Thymus (tissue), 11 donors: ENCODE measurements around the gene RAP1GAP. TPM values are rescaled to one million over a fixed set of nuclear protein-coding genes. Genes with fewer than 3 reads are reported as not detected.
"Not testable (repeated sequence)": the region's sequence is repeated elsewhere in the genome, so short reads cannot be mapped to it uniquely, and the experiment has no call there.

Experiments
- DNase-seq, 9 donors: peaks; one replicate each; pipeline ENCODE4 v3.0.0-alpha.2; 2013; ENCODE audit warnings: low spot score in 9 of 9, low read depth in 6 of 9, missing footprints in 1 of 9
- H3K27ac ChIP-seq, 2 donors: one replicate each; pipeline ENCODE4 v1.5.1; 2013; ENCODE audit warnings: control low read depth in 1 of 2, low read depth in 1 of 2, low read length in 1 of 2, mild to moderate bottlenecking in 1 of 2, moderate library complexity in 1 of 2
- H3K27me3 ChIP-seq, 2 donors: one replicate each; pipeline ENCODE4 v1.5.1; 2013; ENCODE audit warnings: low read length in 1 of 2; ENCODE audit not compliant: control insufficient read depth in 2 of 2, insufficient read depth in 1 of 2
- H3K36me3 ChIP-seq, 2 donors: one replicate each; pipeline ENCODE4 v1.5.1; 2013; ENCODE audit warnings: low read length in 1 of 2, mild to moderate bottlenecking in 1 of 2, moderate library complexity in 1 of 2; ENCODE audit not compliant: control insufficient read depth in 2 of 2, insufficient read depth in 2 of 2
- H3K4me1 ChIP-seq, 2 donors: one replicate each; pipeline ENCODE4 v1.5.1; 2013; ENCODE audit warnings: low read length in 2 of 2; ENCODE audit not compliant: control insufficient read depth in 2 of 2, insufficient read depth in 2 of 2
- H3K4me3 ChIP-seq, 2 donors: one replicate each; pipeline ENCODE4 v1.5.1; 2013; ENCODE audit warnings: low read length in 2 of 2, control low read depth in 1 of 2, mild to moderate bottlenecking in 1 of 2
- H3K9me3 ChIP-seq, 2 donors: one replicate each; pipeline ENCODE4 v1.5.1; 2013; ENCODE audit warnings: low read length in 1 of 2, mild to moderate bottlenecking in 1 of 2; ENCODE audit not compliant: control insufficient read depth in 2 of 2, insufficient read depth in 1 of 2
- WGBS: extraction: QIAGEN DNeasy Blood & Tissue Kit; methylation state at CpG from one replicate; pipeline ENCODE4 v1.1.7; 2013; 5-methylcytosine and 5-hydroxymethylcytosine counted together
- polyA plus RNA-seq: library from polyadenylated mRNA; stranded (reverse); fragments of 200-250 nt; gene quantifications from one replicate; pipeline ENCODE4 v1.2.3, GENCODE V29; 2013
- total RNA-seq: library from RNA; stranded (reverse); fragments of 120-200 nt; gene quantifications from one replicate; pipeline ENCODE4 v1.2.4, GENCODE V29; 2013
- donor health status: healthy.

The RAP1GAP gene
- total and polyA plus RNA-seq, 2 donors: 1.6 to 3.5 TPM

GRCh38 chr1:21570528-21570875 is 98.7 kb downstream of the RAP1GAP start:
- 93% methylated on average over 5 of the region's 5 CpGs for WGBS
- no peak overlapping the region for H3K4me3 ChIP-seq
- no peak overlapping the region for H3K27ac ChIP-seq
- no peak for DNase-seq
- H3K27me3 ChIP-seq: peaks cover 0 to 25% of the 10 kb centered on the region in 2 donors
- no peaks in the 10 kb centered on the region for H3K36me3 ChIP-seq
- peaks cover 0 to 2% of the 10 kb centered on the region in 2 donors for H3K4me1 ChIP-seq
- H3K9me3 ChIP-seq: no peaks in the 10 kb centered on the region

- 96% methylated on average over 10 of the region's 10 CpGs for WGBS
- Histone ChIP-seq H3K27me3 (peaks cover 0 to 21% of the 10 kb centered on the region in 2 donors), H3K4me1 (peaks cover 0 to 2% of the 10 kb centered on the region in 2 donors), H3K27ac (no peak overlapping the region), H3K4me3 (no peak overlapping the region), H3K36me3 (no peaks in the 10 kb centered on the region), H3K9me3 (no peaks in the 10 kb centered on the region)
- no peak for DNase-seq
These were observed 99.2 kb downstream of the RAP1GAP start for GRCh38 chr1:21569820-21570527.

- Histone ChIP-seq H3K9me3 (no peaks in the 10 kb centered on the region), H3K27ac (no peak overlapping the region), H3K4me3 (no peak overlapping the region), H3K4me1 (no peaks in the 10 kb centered on the region), H3K27me3 (peaks cover 0 to 10% of the 10 kb centered on the region in 2 donors), H3K36me3 (no peaks in the 10 kb centered on the region)
- 88% methylated on average over 10 of the region's 10 CpGs for WGBS
- no peak for DNase-seq
These were observed 100.3 kb downstream of the RAP1GAP start for GRCh38 chr1:21568809-21569385.

- H3K9me3 ChIP-seq: no peaks in the 10 kb centered on the region
- H3K27ac ChIP-seq: no peak overlapping the region
- H3K4me1 ChIP-seq: no peaks in the 10 kb centered on the region
- DNase-seq: no peak
- peaks cover 0 to 4% of the 10 kb centered on the region in 2 donors for H3K27me3 ChIP-seq
- 95% methylated on average over 15 of the region's 15 CpGs for WGBS
- H3K4me3 ChIP-seq: no peak overlapping the region
- no peaks in the 10 kb centered on the region for H3K36me3 ChIP-seq
These were observed 101.0 kb downstream of the RAP1GAP start for GRCh38 chr1:21568006-21568746.

GRCh38 chr1:21567241-21568005 is 101.7 kb downstream of the RAP1GAP start:
- H3K36me3 ChIP-seq: no peaks in the 10 kb centered on the region
- 93% methylated on average over 24 of the region's 24 CpGs for WGBS
- no peak for DNase-seq

GRCh38 chr1:21566361-21566760 is 102.8 kb downstream of the RAP1GAP start:
- not testable (repeated sequence) for H3K36me3 ChIP-seq, H3K4me1 ChIP-seq, DNase-seq, H3K27ac ChIP-seq, H3K4me3 ChIP-seq, H3K9me3 ChIP-seq, H3K27me3 ChIP-seq
- 95% methylated on average over 15 of the region's 15 CpGs for WGBS

More at GRCh38 chr1:21567241-21568005, 101.7 kb downstream of the RAP1GAP start:
- peaks cover 0 to 2% of the 10 kb centered on the region in 2 donors for H3K27me3 ChIP-seq
- H3K4me1 ChIP-seq: no peaks in the 10 kb centered on the region
- no peak overlapping the region for H3K27ac ChIP-seq
- H3K4me3 ChIP-seq: no peak overlapping the region
- H3K9me3 ChIP-seq: no peaks in the 10 kb centered on the region

GRCh38 chr1:21565285-21565684 is 103.9 kb downstream of the RAP1GAP start:
- WGBS: 79% methylated on average over 8 of the region's 8 CpGs
- Histone ChIP-seq H3K27ac (no peak overlapping the region), H3K27me3 (peaks cover 0 to 2% of the 10 kb centered on the region in 2 donors), H3K9me3 (no peaks in the 10 kb centered on the region), H3K4me1 (no peaks in the 10 kb centered on the region), H3K4me3 (no peak overlapping the region), H3K36me3 (no peaks in the 10 kb centered on the region)
- no peak for DNase-seq

- Histone ChIP-seq H3K27me3 (no peaks in the 10 kb centered on the region), H3K4me1 (no peaks in the 10 kb centered on the region), H3K27ac (no peak overlapping the region), H3K36me3 (no peaks in the 10 kb centered on the region), H3K9me3 (no peaks in the 10 kb centered on the region), H3K4me3 (no peak overlapping the region)
- 92% methylated on average over 14 of the region's 14 CpGs for WGBS
- DNase-seq: no peak
These were observed 104.5 kb downstream of the RAP1GAP start for GRCh38 chr1:21564521-21565095.
